HFF-Myc (cell line): ENCODE data around the gene SOHLH1.

Experiments used
- DNase-seq: peaks from one replicate; pipeline ENCODE4 v3.0.0-alpha.2; 2011; ENCODE audit warnings: low read depth; ENCODE audit errors: extremely low read depth
- H3K4me3 ChIP-seq: replicated peaks from 2 replicates; pipeline ENCODE4 v1.5.1; 2011; ENCODE audit warnings: low read depth, mild to moderate bottlenecking, control low read depth, low read length
- CTCF ChIP-seq: IDR thresholded peaks from 2 replicates; pipeline ENCODE4 v1.5.1; 2012; ENCODE audit warnings: mild to moderate bottlenecking, low read depth, low read length, control low read depth; ENCODE audit errors: missing control alignments

SOHLH1 gene

GRCh38 chr9:135650408-135650807 lies 48.9 kb downstream of the SOHLH1 start:
- no peak for DNase-seq
- no peak for TF ChIP-seq CTCF
- no peak overlapping the region for H3K4me3 ChIP-seq

- no peak overlapping the region for H3K4me3 ChIP-seq
- no peak for DNase-seq
- TF ChIP-seq CTCF: no peak
Observed at GRCh38 chr9:135649508-135649907, 49.8 kb downstream of the SOHLH1 start.

GRCh38 chr9:135648494-135649410 lies 50.5 kb downstream of the SOHLH1 start:
- no peak for DNase-seq
- no peak overlapping the region for H3K4me3 ChIP-seq
- TF ChIP-seq CTCF: no peak

GRCh38 chr9:135647884-135648283 lies 51.4 kb downstream of the SOHLH1 start:
- DNase-seq: no peak
- no peak for TF ChIP-seq CTCF
- no peak overlapping the region for H3K4me3 ChIP-seq

GRCh38 chr9:135644631-135645218 lies 54.6 kb downstream of the SOHLH1 start:
- H3K4me3 ChIP-seq: no peak overlapping the region
- no peak for DNase-seq
- no peak for TF ChIP-seq CTCF
